ENCODE results near the gene EXOC3L4.

DNA sequence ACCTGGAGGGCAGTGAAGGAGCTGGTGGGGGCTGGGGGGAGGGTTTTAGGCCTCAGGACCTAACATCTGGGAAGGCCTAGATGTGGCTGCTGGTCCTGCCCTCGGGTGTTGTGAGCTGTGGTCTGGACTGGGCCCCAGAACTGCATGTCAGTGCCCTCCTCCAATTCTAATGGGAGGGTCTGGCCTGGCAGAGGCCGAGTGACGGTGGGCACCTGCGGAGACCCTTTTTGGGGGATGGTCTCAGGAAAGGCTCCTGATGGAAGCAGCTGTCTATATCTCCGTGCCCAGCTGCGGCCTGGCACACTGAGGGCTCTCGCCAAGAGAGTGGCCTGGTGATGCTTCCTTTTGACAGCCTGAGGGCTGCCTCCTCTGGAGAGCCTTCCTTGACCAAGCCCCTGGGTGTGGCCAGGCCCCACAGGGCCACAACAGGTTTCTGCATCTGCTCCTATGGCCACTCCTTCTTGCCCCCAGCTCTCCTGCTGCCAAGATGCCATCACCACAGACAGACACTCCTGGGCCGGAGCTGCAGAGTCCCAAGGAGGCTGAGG, 5.3 kb downstream of the EXOC3L4 start:
- TF ChIP-seq, protein P1, sequence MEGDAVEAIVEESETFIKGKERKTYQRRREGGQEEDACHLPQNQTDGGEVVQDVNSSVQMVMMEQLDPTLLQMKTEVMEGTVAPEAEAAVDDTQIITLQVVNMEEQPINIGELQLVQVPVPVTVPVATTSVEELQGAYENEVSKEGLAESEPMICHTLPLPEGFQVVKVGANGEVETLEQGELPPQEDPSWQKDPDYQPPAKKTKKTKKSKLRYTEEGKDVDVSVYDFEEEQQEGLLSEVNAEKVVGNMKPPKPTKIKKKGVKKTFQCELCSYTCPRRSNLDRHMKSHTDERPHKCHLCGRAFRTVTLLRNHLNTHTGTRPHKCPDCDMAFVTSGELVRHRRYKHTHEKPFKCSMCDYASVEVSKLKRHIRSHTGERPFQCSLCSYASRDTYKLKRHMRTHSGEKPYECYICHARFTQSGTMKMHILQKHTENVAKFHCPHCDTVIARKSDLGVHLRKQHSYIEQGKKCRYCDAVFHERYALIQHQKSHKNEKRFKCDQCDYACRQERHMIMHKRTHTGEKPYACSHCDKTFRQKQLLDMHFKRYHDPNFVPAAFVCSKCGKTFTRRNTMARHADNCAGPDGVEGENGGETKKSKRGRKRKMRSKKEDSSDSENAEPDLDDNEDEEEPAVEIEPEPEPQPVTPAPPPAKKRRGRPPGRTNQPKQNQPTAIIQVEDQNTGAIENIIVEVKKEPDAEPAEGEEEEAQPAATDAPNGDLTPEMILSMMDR (IDR thresholded peaks at IDR 0.05) = no peak
- no peak for TF ChIP-seq POLR2A (IDR thresholded peaks at IDR 0.05)

Data from prostate gland (tissue), 2 donors.